ENCODE data around the gene NTSR1.

GRCh38 chr20:62702013-62702300 is 6.7 kb upstream of the NTSR1 start:
- TF ChIP-seq SPI1 (IDR thresholded peaks at IDR 0.05; ENCODE audit: low read depth, low read length) (no peak), POLR2AphosphoS5 (IDR thresholded peaks at IDR 0.05; ENCODE audit: low read depth, low read length) (no peak), POLR2A (IDR thresholded peaks at IDR 0.05; ENCODE audit: low read depth, low read length) (no peak)

Measured in GM12891 (cell line).